ENCODE data around the gene ABCD2.

- TF ChIP-seq CTCF (IDR thresholded peaks at IDR 0.05; ENCODE audit: low read depth, low read length): no peak
- no peak for TF ChIP-seq POLR2A (IDR thresholded peaks at IDR 0.05; ENCODE audit: extremely low read depth, insufficient read length)
These were observed 2.7 kb upstream of the ABCD2 start for GRCh38 chr12:39622306-39622705.

All from NB4 (cell line).